Mesothelial cell of epicardium (in vitro differentiated cells): ENCODE data around the gene CADPS2. TPM values are rescaled to one million over a fixed set of nuclear protein-coding genes. Genes with fewer than 3 reads are reported as not detected.

Experiments
- DNase-seq, 2 experiments: peaks; one replicate each; pipeline ENCODE4 v3.0.0; 2021; ENCODE audit warnings: low spot score in 2 of 2; ENCODE audit not compliant: unreplicated experiment in 2 of 2
- H3K27ac Mint-ChIP-seq: 2 replicates; pipeline ENCODE4 v1.8.0; 2021; ENCODE audit warnings: mixed read lengths
- H3K27me3 Mint-ChIP-seq: 2 replicates; pipeline ENCODE4 v1.8.0; 2021; ENCODE audit warnings: low read depth, mixed read lengths
- H3K36me3 Mint-ChIP-seq: 2 replicates; pipeline ENCODE4 v1.8.0; 2021; ENCODE audit warnings: mixed read lengths
- H3K4me1 Mint-ChIP-seq: 2 replicates; pipeline ENCODE4 v1.8.0; 2021; ENCODE audit warnings: mixed read lengths
- H3K4me3 Mint-ChIP-seq: 2 replicates; pipeline ENCODE4 v1.8.0; 2021; ENCODE audit warnings: mild to moderate bottlenecking, moderate library complexity, mixed read lengths
- H3K9me3 Mint-ChIP-seq: 2 replicates; pipeline ENCODE4 v1.8.0; 2021; ENCODE audit warnings: mixed read lengths
- total RNA-seq: library from RNA; stranded (reverse); gene quantifications from 3 replicates; pipeline ENCODE4 v1.2.1, GENCODE V29; 2021
- TF ChIP-seq, protein P1 (sequence below): fragments of 200-600 bp; sonication (generic); IDR thresholded peaks from one replicate; pipeline ENCODE4 v1.5.0; 2021; ENCODE audit warnings: antibody characterized with exemption; ENCODE audit not compliant: unreplicated experiment

Gene CADPS2
- total RNA-seq, 1 donor from 2014 or later, result 2.7 TPM

- Mint-ChIP-seq H3K36me3 (no peaks in the 10 kb centered on the region), H3K27ac (no peak overlapping the region), H3K4me1 (no peaks in the 10 kb centered on the region), H3K4me3 (no peak overlapping the region), H3K27me3 (no peaks in the 10 kb centered on the region), H3K9me3 (no peaks in the 10 kb centered on the region)
- DNase-seq, result no peak
- TF ChIP-seq, protein P1, sequence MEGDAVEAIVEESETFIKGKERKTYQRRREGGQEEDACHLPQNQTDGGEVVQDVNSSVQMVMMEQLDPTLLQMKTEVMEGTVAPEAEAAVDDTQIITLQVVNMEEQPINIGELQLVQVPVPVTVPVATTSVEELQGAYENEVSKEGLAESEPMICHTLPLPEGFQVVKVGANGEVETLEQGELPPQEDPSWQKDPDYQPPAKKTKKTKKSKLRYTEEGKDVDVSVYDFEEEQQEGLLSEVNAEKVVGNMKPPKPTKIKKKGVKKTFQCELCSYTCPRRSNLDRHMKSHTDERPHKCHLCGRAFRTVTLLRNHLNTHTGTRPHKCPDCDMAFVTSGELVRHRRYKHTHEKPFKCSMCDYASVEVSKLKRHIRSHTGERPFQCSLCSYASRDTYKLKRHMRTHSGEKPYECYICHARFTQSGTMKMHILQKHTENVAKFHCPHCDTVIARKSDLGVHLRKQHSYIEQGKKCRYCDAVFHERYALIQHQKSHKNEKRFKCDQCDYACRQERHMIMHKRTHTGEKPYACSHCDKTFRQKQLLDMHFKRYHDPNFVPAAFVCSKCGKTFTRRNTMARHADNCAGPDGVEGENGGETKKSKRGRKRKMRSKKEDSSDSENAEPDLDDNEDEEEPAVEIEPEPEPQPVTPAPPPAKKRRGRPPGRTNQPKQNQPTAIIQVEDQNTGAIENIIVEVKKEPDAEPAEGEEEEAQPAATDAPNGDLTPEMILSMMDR, result no peak
Measured at GRCh38 chr7:122556873-122557542, 329.3 kb downstream of the CADPS2 start.

DNA sequence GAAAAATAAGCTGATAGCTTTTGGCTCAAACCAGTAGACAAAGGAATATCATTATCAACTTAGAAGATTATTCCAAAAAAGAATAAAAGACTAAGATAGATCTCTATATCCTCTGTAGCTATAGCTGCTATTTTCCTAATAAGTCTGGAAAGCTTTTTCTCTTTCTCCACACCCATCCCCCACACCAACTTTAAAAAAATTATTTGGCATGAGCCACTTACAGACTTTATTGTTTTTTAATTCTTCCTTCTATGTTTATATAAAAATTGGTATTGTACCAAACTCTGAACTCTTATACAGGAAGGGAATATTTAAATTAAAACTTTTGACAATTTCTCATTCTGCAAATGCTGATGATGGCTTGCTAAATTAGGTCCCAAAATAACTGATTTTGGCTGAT is 330.0 kb downstream of the CADPS2 start:
- DNase-seq, result no peak
- TF ChIP-seq, protein P1, result no peak
- H3K27me3 Mint-ChIP-seq, result no peaks in the 10 kb centered on the region
- no peaks in the 10 kb centered on the region for H3K9me3 Mint-ChIP-seq
- H3K27ac Mint-ChIP-seq, result no peak overlapping the region
- no peak overlapping the region for H3K4me3 Mint-ChIP-seq
- H3K36me3 Mint-ChIP-seq, result no peaks in the 10 kb centered on the region
- no peaks in the 10 kb centered on the region for H3K4me1 Mint-ChIP-seq

DNA sequence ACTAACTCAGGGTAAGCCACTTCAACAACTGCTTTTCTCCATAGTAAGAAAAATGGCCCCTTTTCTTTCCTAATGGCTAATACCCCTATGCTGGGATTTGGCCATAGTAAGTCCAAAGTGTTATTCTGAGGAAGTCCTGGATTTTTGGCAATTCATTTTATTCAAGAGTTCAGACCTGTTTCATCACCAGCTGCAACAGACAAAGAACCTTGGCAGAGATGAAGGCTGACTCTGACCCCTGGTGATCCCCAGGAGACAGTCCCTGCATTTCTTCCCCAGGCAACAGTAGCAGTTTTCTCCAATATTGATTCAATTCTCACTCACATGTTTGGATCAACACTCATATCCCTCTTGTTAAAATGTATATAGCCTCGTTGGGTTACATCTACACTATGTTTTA is 332.5 kb downstream of the CADPS2 start:
- TF ChIP-seq, protein P1, result no peak
- DNase-seq, result no peak
- no peaks in the 10 kb centered on the region for H3K9me3 Mint-ChIP-seq
- H3K4me1 Mint-ChIP-seq, result no peaks in the 10 kb centered on the region
- H3K36me3 Mint-ChIP-seq, result no peaks in the 10 kb centered on the region
- H3K4me3 Mint-ChIP-seq, result no peak overlapping the region
- no peak overlapping the region for H3K27ac Mint-ChIP-seq
- no peaks in the 10 kb centered on the region for H3K27me3 Mint-ChIP-seq

DNA sequence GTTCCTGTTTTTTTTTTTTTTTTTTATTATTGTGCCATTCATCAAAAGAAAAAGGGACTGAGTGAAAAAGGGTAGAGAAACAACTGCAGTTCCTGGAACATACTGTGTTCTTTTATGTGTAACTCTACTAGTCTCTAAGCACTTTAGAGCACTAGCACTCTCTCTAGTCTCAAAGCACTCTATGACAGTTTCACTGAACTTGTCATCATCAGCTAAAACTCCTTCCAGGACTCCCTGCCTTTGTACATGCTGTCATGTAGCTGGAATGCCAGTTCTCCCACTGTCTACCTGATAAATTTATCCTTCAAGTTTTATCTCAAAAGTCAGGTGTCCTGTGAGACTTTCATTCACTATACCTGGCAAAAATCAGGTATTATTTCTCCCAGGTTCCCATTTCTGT is 333.5 kb downstream of the CADPS2 start:
- no peaks in the 10 kb centered on the region for H3K4me1 Mint-ChIP-seq
- H3K27ac Mint-ChIP-seq, result no peak overlapping the region
- H3K9me3 Mint-ChIP-seq, result no peaks in the 10 kb centered on the region
- no peaks in the 10 kb centered on the region for H3K36me3 Mint-ChIP-seq
- TF ChIP-seq, protein P1, result no peak
- no peaks in the 10 kb centered on the region for H3K27me3 Mint-ChIP-seq
- no peak overlapping the region for H3K4me3 Mint-ChIP-seq
- no peak for DNase-seq

DNA sequence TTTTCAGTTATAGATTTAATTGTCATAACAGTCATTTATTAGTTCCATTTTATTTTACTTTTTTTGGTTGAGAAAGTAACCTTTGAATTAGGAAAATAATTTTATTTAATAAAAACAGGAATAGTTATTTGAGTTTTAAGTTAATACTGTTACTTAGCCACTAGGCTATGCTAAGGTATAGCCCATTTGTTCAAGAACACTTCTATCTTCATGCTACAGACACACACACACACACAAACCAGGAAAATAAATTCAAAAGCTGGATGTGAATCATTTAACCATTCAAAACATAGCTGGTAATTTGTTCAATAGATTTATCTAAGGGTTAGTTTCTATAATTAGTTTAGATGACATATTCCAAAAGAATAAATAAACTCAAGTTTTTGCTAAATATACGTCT is 335.7 kb downstream of the CADPS2 start:
- Mint-ChIP-seq H3K4me3 (no peak overlapping the region), H3K4me1 (no peaks in the 10 kb centered on the region), H3K27me3 (no peaks in the 10 kb centered on the region), H3K27ac (no peak overlapping the region), H3K36me3 (no peaks in the 10 kb centered on the region), H3K9me3 (no peaks in the 10 kb centered on the region)
- DNase-seq, result no peak
- TF ChIP-seq, protein P1, result no peak

DNA sequence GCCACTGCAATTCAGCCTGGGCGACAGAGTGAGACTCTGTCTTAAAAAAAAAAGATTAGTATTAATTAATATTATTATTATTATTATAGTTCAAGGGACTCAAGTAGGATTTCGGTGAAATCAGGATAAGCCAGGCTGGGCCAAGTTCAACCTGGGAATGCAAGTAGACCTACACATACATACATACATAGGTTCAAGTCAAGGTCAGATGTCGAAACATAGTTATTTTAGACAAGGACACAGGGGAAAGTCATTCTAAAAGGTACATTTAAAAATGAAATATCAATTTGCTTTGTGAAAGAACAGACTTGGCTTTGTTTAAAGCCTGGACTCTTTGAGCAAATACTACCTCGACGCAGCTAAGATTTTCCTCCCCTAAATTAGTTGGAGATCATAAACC is 336.7 kb downstream of the CADPS2 start:
- Mint-ChIP-seq H3K27ac (no peak overlapping the region), H3K4me3 (no peak overlapping the region), H3K4me1 (no peaks in the 10 kb centered on the region), H3K27me3 (no peaks in the 10 kb centered on the region), H3K9me3 (no peaks in the 10 kb centered on the region), H3K36me3 (no peaks in the 10 kb centered on the region)
- DNase-seq, result no peak
- TF ChIP-seq, protein P1, result no peak
